GM12865 (cell line): ENCODE measurements around the gene HOXC11.

Source experiments
- DNase-seq: peaks from one replicate; pipeline ENCODE4 v3.0.0; 2010; ENCODE audit warnings: low read depth
- H3K4me3 ChIP-seq: 2 replicates; pipeline ENCODE4 v1.5.1; 2011; ENCODE audit warnings: mild to moderate bottlenecking, low read depth, low read length, control low read depth
- TF ChIP-seq, protein P1 (sequence below): IDR thresholded peaks from 2 replicates; pipeline ENCODE4 v1.5.1; 2011; ENCODE audit warnings: low read length, control low read depth, low read depth, inconsistent platforms; ENCODE audit not compliant: insufficient read depth; ENCODE audit errors: missing control alignments

The HOXC11 gene

GRCh38 chr12:53972722-53973235 lies at the start of gene HOXC11:
Gene HOXC11, plus strand, starts transcription at chr12:53973126. Its CDS starts 116 bp downstream, at chr12:53973242.
- no peak for DNase-seq
- H3K4me3 ChIP-seq, result no peak within 1 kb of the TSS
- TF ChIP-seq, protein P1, sequence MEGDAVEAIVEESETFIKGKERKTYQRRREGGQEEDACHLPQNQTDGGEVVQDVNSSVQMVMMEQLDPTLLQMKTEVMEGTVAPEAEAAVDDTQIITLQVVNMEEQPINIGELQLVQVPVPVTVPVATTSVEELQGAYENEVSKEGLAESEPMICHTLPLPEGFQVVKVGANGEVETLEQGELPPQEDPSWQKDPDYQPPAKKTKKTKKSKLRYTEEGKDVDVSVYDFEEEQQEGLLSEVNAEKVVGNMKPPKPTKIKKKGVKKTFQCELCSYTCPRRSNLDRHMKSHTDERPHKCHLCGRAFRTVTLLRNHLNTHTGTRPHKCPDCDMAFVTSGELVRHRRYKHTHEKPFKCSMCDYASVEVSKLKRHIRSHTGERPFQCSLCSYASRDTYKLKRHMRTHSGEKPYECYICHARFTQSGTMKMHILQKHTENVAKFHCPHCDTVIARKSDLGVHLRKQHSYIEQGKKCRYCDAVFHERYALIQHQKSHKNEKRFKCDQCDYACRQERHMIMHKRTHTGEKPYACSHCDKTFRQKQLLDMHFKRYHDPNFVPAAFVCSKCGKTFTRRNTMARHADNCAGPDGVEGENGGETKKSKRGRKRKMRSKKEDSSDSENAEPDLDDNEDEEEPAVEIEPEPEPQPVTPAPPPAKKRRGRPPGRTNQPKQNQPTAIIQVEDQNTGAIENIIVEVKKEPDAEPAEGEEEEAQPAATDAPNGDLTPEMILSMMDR, result no peak

DNA sequence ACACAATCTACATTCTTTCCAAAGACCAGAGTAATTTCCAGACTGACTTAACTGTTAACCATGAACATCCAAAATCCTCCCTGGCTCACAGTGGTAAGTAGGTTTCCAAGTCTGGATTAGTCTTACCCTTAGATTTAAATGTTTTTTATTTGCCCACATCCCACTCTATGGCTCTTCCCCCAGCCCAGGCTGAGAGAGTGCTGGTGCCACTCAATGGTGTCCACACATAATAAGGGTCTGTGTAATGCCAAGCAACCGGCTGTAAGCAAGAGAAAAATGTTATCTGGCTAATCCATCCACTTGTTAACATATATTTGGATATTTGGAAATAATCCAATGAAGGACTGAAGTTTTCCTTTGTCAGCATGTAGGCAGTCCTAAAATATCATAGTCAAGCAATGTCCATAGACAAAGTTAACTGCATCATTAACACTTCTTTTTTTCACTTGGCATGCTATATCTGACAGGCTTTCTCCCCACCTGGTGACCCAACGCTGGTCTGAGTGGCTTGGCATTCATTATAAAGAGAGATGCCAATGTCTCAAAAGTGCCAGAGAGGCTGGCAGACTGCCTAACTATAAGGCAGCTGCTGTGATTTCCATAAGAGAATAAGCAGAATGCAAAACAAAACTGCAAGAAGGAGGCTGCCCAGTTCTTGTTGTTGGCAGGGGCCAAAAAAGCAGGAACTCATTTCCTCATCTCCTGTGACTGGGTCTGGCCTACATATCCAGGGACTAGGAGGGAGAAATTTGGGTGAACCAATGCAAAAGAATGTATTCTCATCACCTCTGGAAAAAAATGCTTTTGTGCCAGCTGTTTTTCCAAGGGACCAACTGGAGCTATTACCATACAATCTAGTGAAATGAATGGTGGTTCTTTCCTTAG lies 48.2 kb upstream of the HOXC11 start:
- no peak for DNase-seq
- TF ChIP-seq, protein P1, result no peak
- no peak overlapping the region for H3K4me3 ChIP-seq

DNA sequence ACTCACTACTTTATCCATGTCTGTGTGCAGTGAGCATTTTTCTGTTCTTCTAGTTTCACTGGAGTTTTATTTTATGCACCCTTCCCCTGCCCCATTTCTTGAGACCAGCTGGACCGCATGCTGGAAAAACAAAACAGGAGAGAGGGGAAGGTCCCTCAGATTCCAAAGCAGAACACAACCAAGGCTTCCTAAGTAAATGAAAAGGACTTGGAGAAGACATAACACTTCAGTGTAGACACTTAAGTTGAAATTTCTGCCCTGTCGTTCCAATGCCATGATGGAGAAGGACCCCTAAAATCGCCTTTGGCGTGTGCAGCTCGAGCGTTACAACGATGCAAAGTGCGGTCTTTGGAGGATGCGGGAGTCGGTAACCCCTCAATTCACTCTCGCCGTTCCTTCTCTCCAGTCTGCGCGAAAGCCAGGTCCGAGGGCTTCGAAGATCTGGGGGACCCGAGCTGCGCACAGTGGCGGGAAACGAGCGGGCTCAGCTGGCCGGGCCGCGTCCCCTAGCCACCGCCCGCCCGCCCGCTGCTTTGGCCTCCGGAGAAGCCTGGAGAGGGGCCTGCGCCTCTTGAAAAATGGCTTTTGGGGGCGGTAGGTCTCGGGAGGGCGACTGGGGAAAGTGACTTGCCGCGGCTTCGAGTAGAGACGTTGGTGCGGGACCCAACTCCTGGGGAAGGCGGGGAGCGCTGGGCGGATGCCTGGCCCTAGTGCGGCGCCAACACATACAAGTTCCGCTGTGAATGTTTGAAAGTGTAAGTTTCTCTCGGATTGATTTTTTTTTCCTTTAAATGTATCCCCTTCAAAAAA lies 45.5 kb upstream of the HOXC11 start:
- TF ChIP-seq, protein P1, result no peak
- DNase-seq, result no peak
- H3K4me3 ChIP-seq, result no peak overlapping the region

DNA sequence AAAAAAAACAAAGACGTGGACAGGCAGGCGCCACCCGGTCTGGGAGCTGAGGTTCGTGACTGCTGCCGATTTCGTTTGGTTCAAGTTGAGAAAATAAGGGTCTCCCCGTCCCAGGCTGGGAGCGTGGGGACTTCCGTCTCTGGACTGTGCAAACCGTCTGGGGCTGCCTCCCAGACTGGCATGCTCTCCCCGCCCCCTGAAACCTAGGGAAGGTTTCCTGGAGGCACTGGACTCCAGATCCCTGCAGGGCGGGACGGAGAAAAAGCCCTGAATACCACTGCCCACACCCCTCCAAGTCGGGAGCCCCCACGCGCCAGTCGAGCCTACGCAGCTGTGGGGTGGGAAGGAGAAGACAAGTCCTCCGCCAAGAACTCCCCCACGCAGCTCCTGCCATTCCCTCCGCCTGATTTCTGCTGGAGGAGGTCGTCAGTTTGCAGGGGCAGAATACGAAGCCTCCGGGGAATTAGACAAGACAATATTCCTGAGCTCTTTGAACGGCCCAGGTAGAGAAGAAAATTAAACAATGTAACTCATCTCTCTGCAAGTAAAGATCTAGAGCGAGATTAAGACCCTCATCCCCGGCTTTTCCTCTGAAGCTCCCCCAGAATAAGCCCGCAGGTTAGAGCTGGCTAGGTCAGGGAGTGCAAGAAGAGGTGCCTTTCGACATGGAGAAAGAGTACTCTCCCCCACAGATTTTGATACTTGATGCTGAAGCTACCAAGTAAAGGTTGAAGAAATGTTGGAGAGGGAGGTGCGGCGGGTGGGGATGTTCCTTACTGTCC lies 44.7 kb upstream of the HOXC11 start:
- H3K4me3 ChIP-seq, result no peak overlapping the region
- TF ChIP-seq, protein P1, result no peak

GRCh38 chr12:53929527-53929926 lies 43.4 kb upstream of the HOXC11 start:
- DNase-seq, result no peak
- TF ChIP-seq, protein P1, result no peak
- no peak overlapping the region for H3K4me3 ChIP-seq

More for the DNA sequence above, 44.7 kb upstream of the HOXC11 start:
- DNase-seq, result no peak

DNA sequence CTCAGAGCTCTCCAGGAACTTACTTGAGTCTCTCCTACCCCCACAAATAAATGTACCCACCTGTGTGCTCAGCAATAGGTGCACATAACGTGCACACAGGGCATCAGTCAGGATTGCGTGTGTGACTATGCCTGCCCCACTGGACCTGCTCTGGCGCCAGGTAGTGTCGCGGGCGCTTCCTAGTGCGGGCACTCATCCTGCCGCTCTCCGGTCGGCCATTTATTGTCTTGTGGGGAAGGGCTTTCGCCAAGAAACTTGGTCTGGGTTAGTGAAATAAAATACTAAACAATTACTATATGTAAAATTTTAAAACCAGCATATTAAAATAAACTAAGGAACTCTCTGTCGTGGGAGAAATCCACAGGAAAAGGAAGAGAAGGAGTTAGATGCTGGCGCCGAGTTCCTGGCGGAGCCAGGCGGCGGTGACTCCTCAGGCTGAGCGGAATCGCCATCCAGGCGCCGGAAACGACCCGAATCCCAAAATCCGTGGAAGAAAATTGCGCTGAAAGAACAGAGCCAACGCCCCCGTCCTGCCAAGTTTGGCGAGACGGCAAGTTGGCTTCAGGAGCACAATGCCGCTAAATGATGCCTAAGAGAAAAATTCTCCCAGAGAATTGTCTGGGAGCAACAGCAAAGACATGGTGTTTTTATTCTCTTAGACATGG lies 42.2 kb upstream of the HOXC11 start:
- no peak for DNase-seq
- no peak overlapping the region for H3K4me3 ChIP-seq
- TF ChIP-seq, protein P1, result no peak
